GM18861 (cell line): Measurements from ENCODE around the gene STK11.
"Not testable (repeated sequence)": the region's sequence is repeated elsewhere in the genome, so short reads cannot be mapped to it uniquely, and the experiment has no call there.

ENCODE experiments used
- ATAC-seq: cut with Tn5 transposase; IDR thresholded peaks from one replicate; pipeline ENCODE4 v1.9.1; 2021; ENCODE audit not compliant: unreplicated experiment

STK11 gene

GRCh38 chr19:1208830-1209229, 3.3 kb downstream of the STK11 start:
- ATAC-seq = not testable (repeated sequence)

GRCh38 chr19:1210227-1210538, 4.6 kb downstream of the STK11 start:
- ATAC-seq = no peak

GRCh38 chr19:1211494-1212234, 6.1 kb downstream of the STK11 start:
- ATAC-seq = no peak

GRCh38 chr19:1213391-1214286, 8.1 kb downstream of the STK11 start:
- ATAC-seq = no peak

GRCh38 chr19:1214299-1214861, 8.8 kb downstream of the STK11 start:
- no peak for ATAC-seq

- no peak for ATAC-seq
Observed at GRCh38 chr19:1214862-1215731, 9.5 kb downstream of the STK11 start.

- no peak for ATAC-seq
Observed at GRCh38 chr19:1216756-1217155, 11.2 kb downstream of the STK11 start.

- ATAC-seq = no peak
Observed at GRCh38 chr19:1217366-1217765, 11.8 kb downstream of the STK11 start.

- ATAC-seq = no peak
Observed at GRCh38 chr19:1218751-1219567, 13.4 kb downstream of the STK11 start.

GRCh38 chr19:1219786-1220476, 14.4 kb downstream of the STK11 start:
- ATAC-seq = no peak

GRCh38 chr19:1220477-1220930, 14.9 kb downstream of the STK11 start:
- ATAC-seq = no peak

GRCh38 chr19:1220976-1221903, 15.7 kb downstream of the STK11 start:
- ATAC-seq = no peak

GRCh38 chr19:1221904-1222255, 16.3 kb downstream of the STK11 start:
- no peak for ATAC-seq

- ATAC-seq = no peak
Observed at GRCh38 chr19:1222394-1222793, 16.8 kb downstream of the STK11 start.

- ATAC-seq = no peak
Observed at GRCh38 chr19:1223018-1223855, 17.7 kb downstream of the STK11 start.

GRCh38 chr19:1224047-1224825, 18.7 kb downstream of the STK11 start:
- no peak for ATAC-seq

GRCh38 chr19:1224847-1225246, 19.3 kb downstream of the STK11 start:
- ATAC-seq = no peak
